ENCODE results near the gene ANKRD44. TPM values are rescaled to one million over a fixed set of nuclear protein-coding genes. Genes with fewer than 3 reads are reported as not detected.

The ANKRD44 gene
- total and polyA plus RNA-seq, 4 experiments from 2014 or later = 51.5 to 248 (median 158) TPM

- CTCF ChIA-PET (ENCODE audit: partially characterized antibody) = interaction anchor here (1.0 to 6.1 kb wide), 6 partner anchors 10 to 32 kb away, joined by 4 to 44 read pairs (median 6); no protein-coding TSS in a partner anchor
- peaks cover 92% of the 10 kb centered on the region for H3K4me1 ChIP-seq (ENCODE audit: insufficient read depth, low read length)
- no peaks in the 10 kb centered on the region for H3K27me3 ChIP-seq (ENCODE audit: insufficient read depth, low read length)
- peak overlapping the region; percentile 71 to 88 (median 85) for H3K27ac Mint-ChIP-seq
- H3K27ac ChIP-seq (ENCODE audit: low read depth, low read length) = peak overlapping the region; percentile 6
- peaks cover 74 to 96% (median 84%) of the 10 kb centered on the region in 4 donors for H3K4me1 Mint-ChIP-seq
- POLR2A ChIA-PET (ENCODE audit: partially characterized antibody) = interaction anchor here (0.6 to 4.2 kb wide), 7 partner anchors 9 to 205 kb away, joined by 3 to 20 read pairs (median 4); no protein-coding TSS in a partner anchor
- H3K36me3 ChIP-seq (ENCODE audit: insufficient read depth, low read length) = peaks cover 21% of the 10 kb centered on the region
- H3K36me3 Mint-ChIP-seq = peaks cover 54 to 66% of the 10 kb centered on the region in 2 donors
- no peaks in the 10 kb centered on the region for H3K9me3 Mint-ChIP-seq
- H3K9me3 ChIP-seq (ENCODE audit: control insufficient read depth in 1 of 2, low read length in 2 of 2) = no peaks in the 10 kb centered on the region
- H3K27me3 Mint-ChIP-seq = no peaks in the 10 kb centered on the region
- intact Hi-C loops (cut with micrococcal nuclease) = loop anchor here (5.0 kb wide), 1 partner anchor 191 kb away; no protein-coding TSS in a partner anchor
- H3K4me3 ChIP-seq (ENCODE audit: low read length in 2 of 2) = no peak overlapping the region
- peak overlapping the region in 4 of 8 donors; percentile 11 to 74 (median 33) for H3K4me3 Mint-ChIP-seq
- no peak for DNase-seq
Observed at GRCh38 chr2:197136452-197136851, 174.1 kb downstream of the ANKRD44 start.

- H3K4me1 Mint-ChIP-seq = peaks cover 76 to 96% (median 86%) of the 10 kb centered on the region in 4 donors
Observed at GRCh38 chr2:197135806-197136205, 174.8 kb downstream of the ANKRD44 start.

GRCh38 chr2:197134206-197134605 is 176.4 kb downstream of the ANKRD44 start:
- POLR2A ChIA-PET (ENCODE audit: partially characterized antibody) = interaction anchor here (0.8 to 4.2 kb wide), 4 partner anchors 10 to 194 kb away, joined by 3 to 20 read pairs (median 3); no protein-coding TSS in a partner anchor
- no peak for DNase-seq
- H3K27ac Mint-ChIP-seq = peak overlapping the region in 6 of 7 donors; percentile 37 to 84 (median 51)
- H3K9me3 Mint-ChIP-seq = no peaks in the 10 kb centered on the region
- CTCF ChIA-PET (ENCODE audit: partially characterized antibody) = interaction anchor here (0.9 to 6.1 kb wide), 6 partner anchors 10 to 20 kb away, joined by 3 to 44 read pairs (median 3); no protein-coding TSS in a partner anchor
- H3K36me3 ChIP-seq (ENCODE audit: insufficient read depth, low read length) = peaks cover 21% of the 10 kb centered on the region
- no peaks in the 10 kb centered on the region for H3K9me3 ChIP-seq (ENCODE audit: control insufficient read depth in 1 of 2, low read length in 2 of 2)
- peaks cover 51 to 64% of the 10 kb centered on the region in 2 donors for H3K36me3 Mint-ChIP-seq
- peaks cover 93% of the 10 kb centered on the region for H3K4me1 ChIP-seq (ENCODE audit: insufficient read depth, low read length)
- peaks cover 78 to 97% (median 88%) of the 10 kb centered on the region in 4 donors for H3K4me1 Mint-ChIP-seq
- no peaks in the 10 kb centered on the region for H3K27me3 Mint-ChIP-seq
- H3K4me3 Mint-ChIP-seq = peak overlapping the region in 1 of 8 donors; percentile 35
- H3K27me3 ChIP-seq (ENCODE audit: insufficient read depth, low read length) = no peaks in the 10 kb centered on the region
- H3K4me3 ChIP-seq (ENCODE audit: low read length in 2 of 2) = no peak overlapping the region
- intact Hi-C loops (cut with micrococcal nuclease) = loop anchor here (5.0 kb wide), 1 partner anchor 33 kb away; no protein-coding TSS in a partner anchor
- no peak overlapping the region for H3K27ac ChIP-seq (ENCODE audit: low read depth, low read length)

More at GRCh38 chr2:197135806-197136205, 174.8 kb downstream of the ANKRD44 start:
- Mint-ChIP-seq H3K27ac (peak overlapping the region; percentile 64 to 88 (median 80)), H3K27me3 (no peaks in the 10 kb centered on the region), H3K9me3 (no peaks in the 10 kb centered on the region), H3K4me3 (peak overlapping the region in 4 of 8 donors; percentile 2 to 29 (median 20)), H3K36me3 (peaks cover 54 to 67% of the 10 kb centered on the region in 2 donors)
- ChIA-PET CTCF (ENCODE audit: partially characterized antibody) (interaction anchor here (6.1 kb wide), 1 partner anchor 22 kb away, joined by 44 read pairs; no protein-coding TSS in a partner anchor), POLR2A (ENCODE audit: partially characterized antibody) (interaction anchor here (0.6 to 4.2 kb wide), 5 partner anchors 9 to 206 kb away, joined by 3 to 20 read pairs (median 5); no protein-coding TSS in a partner anchor)
- Histone ChIP-seq H3K4me3 (ENCODE audit: low read length in 2 of 2) (no peak overlapping the region), H3K36me3 (ENCODE audit: insufficient read depth, low read length) (peaks cover 21% of the 10 kb centered on the region), H3K9me3 (ENCODE audit: control insufficient read depth in 1 of 2, low read length in 2 of 2) (no peaks in the 10 kb centered on the region), H3K27ac (ENCODE audit: low read depth, low read length) (peak overlapping the region; percentile 0), H3K27me3 (ENCODE audit: insufficient read depth, low read length) (no peaks in the 10 kb centered on the region), H3K4me1 (ENCODE audit: insufficient read depth, low read length) (peaks cover 92% of the 10 kb centered on the region)
- no peak for DNase-seq
- intact Hi-C loops (cut with micrococcal nuclease) = loop anchor here (5.0 kb wide), 1 partner anchor 191 kb away; no protein-coding TSS in a partner anchor

GRCh38 chr2:197131558-197131855 is 179.1 kb downstream of the ANKRD44 start:
- Mint-ChIP-seq H3K27ac (peak overlapping the region in 6 of 7 donors; percentile 70 to 93 (median 80)), H3K4me1 (peaks cover 66 to 88% (median 77%) of the 10 kb centered on the region in 4 donors), H3K4me3 (peak overlapping the region in 2 of 8 donors; percentile 13 to 28), H3K9me3 (peaks cover 0 to 3% (median 0%) of the 10 kb centered on the region in 8 donors), H3K27me3 (no peaks in the 10 kb centered on the region), H3K36me3 (peaks cover 56 to 64% of the 10 kb centered on the region in 2 donors)
- intact Hi-C loops (cut with micrococcal nuclease) = loop anchor here (2.0 to 5.0 kb wide), 4 partner anchors 13 to 36 kb away; no protein-coding TSS in a partner anchor
- Histone ChIP-seq H3K9me3 (ENCODE audit: control insufficient read depth in 1 of 2, low read length in 2 of 2) (no peaks in the 10 kb centered on the region), H3K4me1 (ENCODE audit: insufficient read depth, low read length) (peaks cover 82% of the 10 kb centered on the region), H3K36me3 (ENCODE audit: insufficient read depth, low read length) (peaks cover 25% of the 10 kb centered on the region), H3K4me3 (ENCODE audit: low read length in 2 of 2) (no peak overlapping the region), H3K27ac (ENCODE audit: low read depth, low read length) (peak overlapping the region; percentile 1), H3K27me3 (ENCODE audit: insufficient read depth, low read length) (no peaks in the 10 kb centered on the region)
- DNase-seq = no peak
- CTCF ChIA-PET (ENCODE audit: partially characterized antibody) = no interaction called here
- POLR2A ChIA-PET (ENCODE audit: partially characterized antibody) = interaction anchor here (1.0 to 2.6 kb wide), 3 partner anchors 10 to 78 kb away, joined by 3 to 7 read pairs (median 4); no protein-coding TSS in a partner anchor

- H3K4me1 Mint-ChIP-seq = peaks cover 57 to 84% (median 67%) of the 10 kb centered on the region in 4 donors
- Histone ChIP-seq H3K9me3 (ENCODE audit: control insufficient read depth in 1 of 2, low read length in 2 of 2) (no peaks in the 10 kb centered on the region), H3K27me3 (ENCODE audit: insufficient read depth, low read length) (no peaks in the 10 kb centered on the region), H3K36me3 (ENCODE audit: insufficient read depth, low read length) (peaks cover 27% of the 10 kb centered on the region), H3K4me1 (ENCODE audit: insufficient read depth, low read length) (peaks cover 75% of the 10 kb centered on the region), H3K4me3 (ENCODE audit: low read length in 2 of 2) (no peak overlapping the region), H3K27ac (ENCODE audit: low read depth, low read length) (no peak overlapping the region)
- POLR2A ChIA-PET (ENCODE audit: partially characterized antibody) = interaction anchor here (0.7 to 2.6 kb wide), 6 partner anchors 11 to 181 kb away, joined by 3 to 7 read pairs (median 3); partner anchors contain the start of gene ANKRD44
- H3K9me3 Mint-ChIP-seq = peaks cover 0 to 3% (median 0%) of the 10 kb centered on the region in 8 donors
- H3K4me3 Mint-ChIP-seq = peak overlapping the region in 6 of 8 donors; percentile 22 to 64 (median 32)
- DNase-seq = peak; percentile 30 to 52 (median 41)
- peak overlapping the region; percentile 8 to 86 (median 85) for H3K27ac Mint-ChIP-seq
- intact Hi-C loops (cut with micrococcal nuclease) = loop anchor here (2.0 to 5.0 kb wide), 4 partner anchors 14 to 37 kb away; no protein-coding TSS in a partner anchor
- H3K27me3 Mint-ChIP-seq = no peaks in the 10 kb centered on the region
- CTCF ChIA-PET (ENCODE audit: partially characterized antibody) = interaction anchor here (0.8 to 5.8 kb wide), 2 partner anchors 16 to 236 kb away, joined by 3 to 52 read pairs; no protein-coding TSS in a partner anchor
- H3K36me3 Mint-ChIP-seq = peaks cover 54 to 63% of the 10 kb centered on the region in 2 donors
Observed at GRCh38 chr2:197130318-197130717, 180.3 kb downstream of the ANKRD44 start.

GRCh38 chr2:197128897-197129296 is 181.7 kb downstream of the ANKRD44 start:
- H3K4me3 Mint-ChIP-seq = peak overlapping the region in 3 of 8 donors; percentile 27 to 47 (median 36)

More at GRCh38 chr2:197128897-197129296, 181.7 kb downstream of the ANKRD44 start:
- intact Hi-C loops (cut with micrococcal nuclease) = no loop called here
- CTCF ChIA-PET (ENCODE audit: partially characterized antibody) = interaction anchor here (0.6 to 5.8 kb wide), 4 partner anchors 8 to 39 kb away, joined by 3 to 52 read pairs (median 18); no protein-coding TSS in a partner anchor
- Histone ChIP-seq H3K4me3 (ENCODE audit: low read length in 2 of 2) (no peak overlapping the region), H3K36me3 (ENCODE audit: insufficient read depth, low read length) (peaks cover 25% of the 10 kb centered on the region), H3K9me3 (ENCODE audit: control insufficient read depth in 1 of 2, low read length in 2 of 2) (no peaks in the 10 kb centered on the region), H3K27me3 (ENCODE audit: insufficient read depth, low read length) (no peaks in the 10 kb centered on the region), H3K4me1 (ENCODE audit: insufficient read depth, low read length) (peaks cover 64% of the 10 kb centered on the region), H3K27ac (ENCODE audit: low read depth, low read length) (no peak overlapping the region)
- H3K36me3 Mint-ChIP-seq = peaks cover 55 to 63% of the 10 kb centered on the region in 2 donors
- POLR2A ChIA-PET (ENCODE audit: partially characterized antibody) = interaction anchor here (0.5 to 2.6 kb wide), 3 partner anchors 10 to 113 kb away, joined by 3 to 7 read pairs (median 5); no protein-coding TSS in a partner anchor
- H3K9me3 Mint-ChIP-seq = peaks cover 0 to 3% (median 0%) of the 10 kb centered on the region in 8 donors
- peaks cover 51 to 77% (median 62%) of the 10 kb centered on the region in 4 donors for H3K4me1 Mint-ChIP-seq
- no peaks in the 10 kb centered on the region for H3K27me3 Mint-ChIP-seq
- no peak for DNase-seq
- H3K27ac Mint-ChIP-seq = peak overlapping the region in 2 of 7 donors; percentile 61 to 86

All from CD4-positive, alpha-beta memory T cell (primary cell).